ENCODE measurements around the gene MGAT4C.

DNA sequence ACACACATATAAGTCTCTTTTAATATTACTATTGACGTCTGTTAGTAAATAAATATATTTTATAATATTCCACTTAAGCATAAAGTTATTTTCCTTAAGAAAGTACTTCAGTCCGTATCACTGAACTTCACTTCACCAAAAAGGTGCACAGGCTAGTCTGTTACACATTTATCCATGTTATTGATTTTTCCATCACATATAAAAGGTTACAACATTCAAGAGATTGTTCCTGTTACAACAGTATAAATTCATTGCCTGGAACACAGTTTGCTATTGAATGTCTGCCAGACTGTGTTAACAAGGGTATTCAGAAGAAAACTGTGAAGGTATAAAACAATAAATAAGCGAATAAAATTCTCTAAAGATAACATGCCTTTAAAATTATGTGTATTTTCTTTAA is 206.2 kb downstream of the MGAT4C start:
- TF ChIP-seq, protein P1, sequence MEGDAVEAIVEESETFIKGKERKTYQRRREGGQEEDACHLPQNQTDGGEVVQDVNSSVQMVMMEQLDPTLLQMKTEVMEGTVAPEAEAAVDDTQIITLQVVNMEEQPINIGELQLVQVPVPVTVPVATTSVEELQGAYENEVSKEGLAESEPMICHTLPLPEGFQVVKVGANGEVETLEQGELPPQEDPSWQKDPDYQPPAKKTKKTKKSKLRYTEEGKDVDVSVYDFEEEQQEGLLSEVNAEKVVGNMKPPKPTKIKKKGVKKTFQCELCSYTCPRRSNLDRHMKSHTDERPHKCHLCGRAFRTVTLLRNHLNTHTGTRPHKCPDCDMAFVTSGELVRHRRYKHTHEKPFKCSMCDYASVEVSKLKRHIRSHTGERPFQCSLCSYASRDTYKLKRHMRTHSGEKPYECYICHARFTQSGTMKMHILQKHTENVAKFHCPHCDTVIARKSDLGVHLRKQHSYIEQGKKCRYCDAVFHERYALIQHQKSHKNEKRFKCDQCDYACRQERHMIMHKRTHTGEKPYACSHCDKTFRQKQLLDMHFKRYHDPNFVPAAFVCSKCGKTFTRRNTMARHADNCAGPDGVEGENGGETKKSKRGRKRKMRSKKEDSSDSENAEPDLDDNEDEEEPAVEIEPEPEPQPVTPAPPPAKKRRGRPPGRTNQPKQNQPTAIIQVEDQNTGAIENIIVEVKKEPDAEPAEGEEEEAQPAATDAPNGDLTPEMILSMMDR (IDR thresholded peaks at IDR 0.05) = no peak
- TF ChIP-seq POLR2AphosphoS5 (IDR thresholded peaks at IDR 0.05) (no peak), EP300 (IDR thresholded peaks at IDR 0.05) (no peak), POLR2A (IDR thresholded peaks at IDR 0.05) (no peak)

Data from stomach (tissue), 4 donors.